Gastroesophageal sphincter (tissue), 3 donors: ENCODE data around the gene NNAT.

Source experiments
- CTCF ChIP-seq, 4 experiments: fragments of 200-600 bp in 2 of 4; fragments of 450-650 bp in 2 of 4; sonication (generic) in 1 of 4; IDR thresholded peaks; one replicate each; pipeline ENCODE4 v1.5.1; 2017 to 2019; ENCODE audit warnings: antibody characterized with exemption in 4 of 4, mild to moderate bottlenecking in 2 of 4, moderate library complexity in 2 of 4
- EP300 ChIP-seq: sonication (generic); formaldehyde crosslinking; IDR thresholded peaks from one replicate; pipeline ENCODE4 v1.6.1; 2017; ENCODE audit warnings: antibody characterized with exemption, mild to moderate bottlenecking
- POLR2A ChIP-seq, 2 donors: fragments of 450-650 bp; IDR thresholded peaks; one replicate each; pipeline ENCODE4 v1.6.1; 2017; ENCODE audit warnings: antibody characterized with exemption in 2 of 2, mild to moderate bottlenecking in 2 of 2, moderate library complexity in 1 of 2
- POLR2AphosphoS5 ChIP-seq: sonication (generic); formaldehyde crosslinking; IDR thresholded peaks from one replicate; pipeline ENCODE4 v1.6.1; 2017; ENCODE audit warnings: antibody characterized with exemption

GRCh38 chr20:37515876-37516275, 5.2 kb upstream of the NNAT start:
- TF ChIP-seq CTCF (IDR thresholded peaks at IDR 0.05) (no peak), POLR2AphosphoS5 (no peak), POLR2A (IDR thresholded peaks at IDR 0.05) (no peak), EP300 (no peak)
